ENCODE results near the gene PRRT1B.

The PRRT1B gene

DNA sequence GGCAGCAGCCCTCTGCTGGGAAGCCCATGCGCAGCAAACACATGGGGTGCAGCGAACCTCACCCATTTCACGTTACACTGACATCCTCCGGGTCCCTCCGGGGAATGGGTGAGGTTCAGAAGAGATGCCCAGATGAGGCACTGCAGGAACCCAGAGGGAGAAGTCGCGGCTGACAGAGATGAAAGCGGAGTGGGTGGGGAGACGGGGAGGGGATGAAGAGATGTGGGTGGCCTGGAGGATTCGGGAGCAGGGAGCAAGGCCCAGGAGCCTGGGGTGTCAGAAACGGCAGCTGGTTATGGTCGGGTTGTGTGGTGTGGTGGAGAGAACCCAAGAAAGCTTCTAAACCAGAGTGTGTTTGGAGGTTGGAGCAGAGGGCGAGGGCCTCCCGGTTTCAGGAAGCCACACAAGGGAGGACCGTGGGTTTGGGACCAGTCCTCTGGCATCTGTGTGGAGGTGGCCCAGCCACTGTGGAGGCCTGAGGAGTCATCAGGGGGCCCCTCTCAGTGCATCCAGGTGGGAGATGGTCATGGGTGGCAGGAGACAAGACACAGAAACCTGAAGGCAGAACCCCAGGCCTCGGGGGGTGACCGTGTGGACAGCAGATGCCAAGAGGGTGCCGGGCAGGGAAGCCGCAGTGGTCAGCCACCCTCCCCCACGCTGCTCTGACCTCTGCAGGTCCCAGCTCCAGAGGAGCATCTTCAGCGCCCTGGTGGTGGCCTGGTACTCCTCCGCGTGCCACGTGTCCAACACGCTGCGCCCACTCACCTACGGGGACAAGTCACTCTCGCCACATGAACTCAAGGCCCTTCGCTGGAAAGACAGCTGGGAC lies 22.9 kb upstream of the PRRT1B start:
- H3K36me3 ChIP-seq (ENCODE audit: insufficient read depth, low read length): peaks cover 94% of the 10 kb centered on the region
- 96% methylated on average over 29 of the region's 29 CpGs for WGBS
- no peaks in the 10 kb centered on the region for H3K4me1 ChIP-seq (ENCODE audit: insufficient read depth, low read length)
- H3K27ac ChIP-seq (ENCODE audit: low read depth, low read length): no peak overlapping the region
- H3K9me3 ChIP-seq (ENCODE audit: insufficient read depth, low read depth, low read length): no peaks in the 10 kb centered on the region
- H3K4me3 ChIP-seq (ENCODE audit: low read length): no peak overlapping the region
- no peaks in the 10 kb centered on the region for H3K27me3 ChIP-seq (ENCODE audit: insufficient read depth, low read length)
- no peak overlapping the region for H3K9ac ChIP-seq (ENCODE audit: low read depth, low read length)

DNA sequence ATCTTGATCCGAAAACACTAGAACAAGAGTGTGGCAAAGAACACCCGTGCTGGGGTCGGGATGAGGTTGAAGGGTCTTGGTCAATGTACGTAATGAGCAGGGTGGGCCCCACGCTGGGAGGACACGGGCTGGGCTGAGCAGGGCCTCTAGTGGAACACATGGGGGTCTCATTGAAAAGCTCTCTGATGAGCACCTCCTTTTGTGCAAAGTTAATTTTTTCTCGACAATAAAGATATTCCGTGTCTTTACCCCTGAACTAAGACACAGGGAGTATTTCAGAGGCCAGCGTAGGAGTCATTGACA lies 22.3 kb upstream of the PRRT1B start:
- WGBS: 95% methylated on average over 9 of the region's 9 CpGs
- H3K36me3 ChIP-seq (ENCODE audit: insufficient read depth, low read length): peaks cover 94% of the 10 kb centered on the region
- no peak overlapping the region for H3K9ac ChIP-seq (ENCODE audit: low read depth, low read length)
- no peak overlapping the region for H3K27ac ChIP-seq (ENCODE audit: low read depth, low read length)
- no peaks in the 10 kb centered on the region for H3K27me3 ChIP-seq (ENCODE audit: insufficient read depth, low read length)
- no peak overlapping the region for H3K4me3 ChIP-seq (ENCODE audit: low read length)
- H3K4me1 ChIP-seq (ENCODE audit: insufficient read depth, low read length): no peaks in the 10 kb centered on the region
- no peaks in the 10 kb centered on the region for H3K9me3 ChIP-seq (ENCODE audit: insufficient read depth, low read depth, low read length)

DNA sequence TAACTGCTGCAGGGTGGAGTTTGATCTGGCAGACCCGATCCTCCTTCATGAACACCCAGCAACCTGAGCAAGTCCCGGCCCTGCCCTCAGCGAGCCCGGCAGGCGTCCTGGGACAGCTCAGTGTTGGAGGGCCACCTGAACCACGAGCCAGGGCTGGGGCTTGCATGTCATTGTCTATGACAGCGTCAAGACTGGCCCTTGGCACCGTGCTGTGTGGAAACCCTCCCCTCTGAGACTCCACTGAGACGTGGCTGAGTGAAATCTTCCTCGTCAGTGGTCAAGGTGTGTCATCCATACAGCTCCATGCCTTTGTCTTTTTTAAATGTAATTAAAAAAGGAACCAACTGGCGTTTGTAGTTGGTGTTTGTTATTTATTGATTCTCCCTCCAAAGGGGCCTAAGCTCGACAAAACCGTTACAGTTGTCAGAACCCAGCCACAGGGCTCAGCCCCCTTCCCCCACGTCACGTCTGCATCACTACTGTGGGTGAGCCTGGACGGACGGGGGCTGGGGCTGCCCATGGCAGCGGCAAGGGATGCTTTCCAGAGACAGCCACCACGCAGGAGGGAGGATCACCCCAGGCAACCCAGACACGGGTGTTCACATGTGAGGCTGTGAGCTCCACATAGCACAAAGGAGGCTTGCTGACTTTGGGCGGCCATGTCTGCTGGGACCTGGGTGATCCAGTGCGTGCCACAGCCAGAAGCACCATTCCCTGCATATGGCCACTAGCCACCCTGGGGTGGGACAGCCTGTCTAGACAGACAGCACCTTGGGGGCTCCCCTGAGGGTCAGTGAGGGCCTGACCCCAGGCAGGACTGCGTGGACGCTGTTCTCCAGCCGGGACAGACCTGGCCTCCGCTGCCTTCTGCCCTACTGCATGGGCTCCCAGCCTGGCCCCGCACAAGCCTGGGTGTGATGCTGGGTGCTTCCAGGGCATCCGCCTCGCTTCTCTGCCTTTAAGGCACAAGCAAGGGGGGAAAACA lies 21.6 kb upstream of the PRRT1B start:
- WGBS: 92% methylated on average over 29 of the region's 29 CpGs
- Histone ChIP-seq H3K9me3 (ENCODE audit: insufficient read depth, low read depth, low read length) (no peaks in the 10 kb centered on the region), H3K4me3 (ENCODE audit: low read length) (no peak overlapping the region), H3K9ac (ENCODE audit: low read depth, low read length) (no peak overlapping the region), H3K4me1 (ENCODE audit: insufficient read depth, low read length) (no peaks in the 10 kb centered on the region), H3K27me3 (ENCODE audit: insufficient read depth, low read length) (no peaks in the 10 kb centered on the region), H3K27ac (ENCODE audit: low read depth, low read length) (no peak overlapping the region), H3K36me3 (ENCODE audit: insufficient read depth, low read length) (peaks cover 94% of the 10 kb centered on the region)

DNA sequence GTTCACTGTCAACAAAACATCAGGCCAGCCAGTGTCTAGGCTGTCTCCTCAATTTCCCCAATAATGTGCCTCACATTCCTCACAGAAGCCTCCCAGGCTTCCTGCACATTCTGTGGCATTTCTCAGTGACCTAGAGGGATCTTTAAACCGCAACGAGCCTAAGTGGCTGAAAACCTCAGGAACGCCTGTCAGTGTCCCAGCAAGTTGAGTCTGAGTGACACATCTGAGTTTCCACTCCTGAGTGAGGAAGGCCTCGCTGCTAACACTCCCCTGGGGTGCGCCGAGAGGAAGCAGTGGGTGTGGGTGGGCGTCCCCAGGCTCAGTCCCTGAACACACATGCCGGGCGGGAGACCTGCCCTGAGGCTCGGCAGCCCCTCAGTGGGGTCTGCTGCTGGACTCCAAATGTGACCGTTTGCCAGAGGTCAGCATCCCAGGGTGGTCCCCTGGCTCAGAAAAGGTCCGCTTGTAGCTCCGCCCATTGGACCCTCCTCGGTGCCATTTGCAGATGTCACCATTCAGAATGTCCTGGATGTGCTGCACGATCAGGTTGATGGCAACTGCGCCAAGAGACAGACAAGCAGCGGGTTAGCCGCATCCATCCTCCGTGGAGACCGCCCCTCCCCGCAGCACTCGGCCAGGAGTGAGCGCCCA lies 20.5 kb upstream of the PRRT1B start:
- Histone ChIP-seq H3K9ac (ENCODE audit: low read depth, low read length) (no peak overlapping the region), H3K36me3 (ENCODE audit: insufficient read depth, low read length) (peaks cover 94% of the 10 kb centered on the region), H3K27me3 (ENCODE audit: insufficient read depth, low read length) (no peaks in the 10 kb centered on the region), H3K4me1 (ENCODE audit: insufficient read depth, low read length) (no peaks in the 10 kb centered on the region; the same call in 1 of the 2 replicates), H3K27ac (ENCODE audit: low read depth, low read length) (no peak overlapping the region), H3K4me3 (ENCODE audit: low read length) (no peak overlapping the region), H3K9me3 (ENCODE audit: insufficient read depth, low read depth, low read length) (no peaks in the 10 kb centered on the region)
- 95% methylated on average over 23 of the region's 23 CpGs for whole genome bisulfite sequencing

DNA sequence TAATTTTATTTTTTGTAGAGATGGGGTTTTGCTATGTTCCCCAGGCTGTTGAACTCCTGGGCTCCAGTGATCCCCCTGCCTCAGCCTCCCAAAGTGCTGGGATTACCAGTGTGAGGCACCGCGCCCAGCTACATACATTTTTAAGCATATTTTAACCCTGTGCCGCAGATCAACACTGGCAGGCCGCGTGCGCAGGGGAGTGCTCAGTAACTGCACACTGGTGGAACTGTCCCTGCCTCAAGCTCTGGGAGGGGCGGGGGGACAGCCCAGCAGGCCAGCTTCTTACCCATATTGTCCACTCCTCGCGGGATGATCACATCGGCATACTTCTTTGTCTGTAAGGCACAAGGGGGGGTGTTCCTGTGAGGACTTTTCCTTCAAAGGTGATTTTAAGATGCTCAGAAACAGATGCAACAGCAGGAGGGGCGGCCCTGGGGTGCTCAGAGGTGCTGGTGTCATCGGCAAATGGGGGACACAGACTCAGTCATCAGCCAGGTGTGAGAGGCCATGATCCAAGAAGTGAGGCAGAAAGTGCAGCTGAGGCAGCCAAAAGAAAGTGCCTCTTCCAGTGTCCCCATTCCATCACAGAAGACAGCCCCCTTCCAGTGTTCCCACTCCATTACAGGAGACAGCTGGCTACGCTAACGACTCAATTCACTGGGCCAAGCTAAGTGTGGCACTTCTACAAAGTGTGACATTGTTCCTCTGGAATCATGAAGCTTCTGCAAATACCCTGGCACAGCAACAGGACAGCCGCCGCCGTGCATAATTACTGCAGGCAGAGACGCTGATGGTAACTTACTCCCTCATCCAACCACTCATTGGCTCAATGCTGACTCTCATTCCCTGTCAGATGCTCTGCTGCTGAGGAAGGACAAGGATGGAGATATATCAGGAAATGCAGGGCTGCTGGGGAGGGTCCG lies 19.4 kb upstream of the PRRT1B start:
- H3K27ac ChIP-seq (ENCODE audit: low read depth, low read length): no peak overlapping the region
- no peak overlapping the region for H3K4me3 ChIP-seq (ENCODE audit: low read length)
- H3K27me3 ChIP-seq (ENCODE audit: insufficient read depth, low read length): no peaks in the 10 kb centered on the region
- H3K36me3 ChIP-seq (ENCODE audit: insufficient read depth, low read length): peaks cover 89% of the 10 kb centered on the region
- H3K9me3 ChIP-seq (ENCODE audit: insufficient read depth, low read depth, low read length): no peaks in the 10 kb centered on the region
- H3K4me1 ChIP-seq (ENCODE audit: insufficient read depth, low read length): no peaks in the 10 kb centered on the region; the same call in 1 of the 2 replicates
- 90% methylated on average over 19 of the region's 19 CpGs for WGBS
- no peak overlapping the region for H3K9ac ChIP-seq (ENCODE audit: low read depth, low read length)

DNA sequence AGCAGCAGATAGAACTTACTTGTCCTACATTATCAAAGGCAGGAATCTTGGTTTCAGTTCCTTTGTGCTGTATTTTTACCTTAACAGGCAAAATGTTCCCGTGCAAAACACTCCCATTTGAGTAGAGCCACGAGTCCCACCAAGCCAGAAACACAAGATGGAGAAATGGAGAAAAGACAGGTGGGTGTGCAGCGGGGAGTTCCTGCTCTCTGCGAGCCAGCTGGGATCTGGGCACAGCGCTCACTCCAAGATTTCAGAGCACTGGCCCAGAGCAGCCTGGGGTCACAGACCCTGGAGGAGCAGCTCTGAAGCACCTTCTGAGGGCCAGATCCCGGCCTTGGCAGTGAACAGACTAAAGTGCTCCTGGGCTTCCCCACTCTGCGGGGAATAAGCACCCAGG lies 17.1 kb upstream of the PRRT1B start:
- peaks cover 67% of the 10 kb centered on the region for H3K36me3 ChIP-seq (ENCODE audit: insufficient read depth, low read length)
- no peak overlapping the region for H3K9ac ChIP-seq (ENCODE audit: low read depth, low read length)
- no peak overlapping the region for H3K27ac ChIP-seq (ENCODE audit: low read depth, low read length)
- H3K27me3 ChIP-seq (ENCODE audit: insufficient read depth, low read length): no peaks in the 10 kb centered on the region
- no peaks in the 10 kb centered on the region; the same call in 1 of the 2 replicates for H3K4me1 ChIP-seq (ENCODE audit: insufficient read depth, low read length)
- H3K4me3 ChIP-seq (ENCODE audit: low read length): no peak overlapping the region
- 95% methylated on average over 7 of the region's 7 CpGs for WGBS
- no peaks in the 10 kb centered on the region for H3K9me3 ChIP-seq (ENCODE audit: insufficient read depth, low read depth, low read length)

DNA sequence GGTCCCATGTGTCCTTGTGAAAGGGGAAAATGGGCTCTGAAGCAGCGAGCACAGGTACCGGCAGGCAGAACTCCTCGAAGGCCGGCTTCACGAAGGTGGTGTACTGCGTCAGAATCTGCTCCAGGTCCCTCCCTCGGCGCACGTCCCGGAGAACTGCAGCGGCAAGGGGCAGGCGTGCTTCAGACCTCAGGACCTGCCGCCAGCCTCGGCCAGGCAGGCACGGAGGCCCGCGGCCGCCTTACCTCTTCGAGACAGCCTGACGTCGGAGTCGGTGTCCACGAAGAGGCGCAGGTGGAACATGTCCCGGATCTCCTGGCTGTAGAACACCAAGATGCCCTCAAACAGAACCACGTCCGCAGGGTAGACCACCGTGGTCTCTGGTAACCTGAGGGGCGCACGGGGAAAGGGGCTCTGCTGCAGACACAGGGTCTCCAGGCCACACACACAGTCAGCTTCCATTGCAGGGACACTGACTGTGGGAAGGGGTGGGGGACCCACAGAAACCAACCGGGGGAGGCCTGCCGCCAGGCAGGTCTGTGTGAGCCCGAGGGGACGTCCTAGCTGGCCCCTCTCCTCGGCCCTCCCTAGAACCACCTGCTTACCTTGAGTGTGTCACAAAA lies 16.3 kb upstream of the PRRT1B start:
- Histone ChIP-seq H3K9ac (ENCODE audit: low read depth, low read length) (no peak overlapping the region), H3K36me3 (ENCODE audit: insufficient read depth, low read length) (peaks cover 60% of the 10 kb centered on the region), H3K9me3 (ENCODE audit: insufficient read depth, low read depth, low read length) (no peaks in the 10 kb centered on the region), H3K4me1 (ENCODE audit: insufficient read depth, low read length) (no peaks in the 10 kb centered on the region; the same call in 1 of the 2 replicates), H3K27me3 (ENCODE audit: insufficient read depth, low read length) (no peaks in the 10 kb centered on the region), H3K27ac (ENCODE audit: low read depth, low read length) (no peak overlapping the region), H3K4me3 (ENCODE audit: low read length) (no peak overlapping the region)
- 96% methylated on average over 35 of the region's 35 CpGs for WGBS

DNA sequence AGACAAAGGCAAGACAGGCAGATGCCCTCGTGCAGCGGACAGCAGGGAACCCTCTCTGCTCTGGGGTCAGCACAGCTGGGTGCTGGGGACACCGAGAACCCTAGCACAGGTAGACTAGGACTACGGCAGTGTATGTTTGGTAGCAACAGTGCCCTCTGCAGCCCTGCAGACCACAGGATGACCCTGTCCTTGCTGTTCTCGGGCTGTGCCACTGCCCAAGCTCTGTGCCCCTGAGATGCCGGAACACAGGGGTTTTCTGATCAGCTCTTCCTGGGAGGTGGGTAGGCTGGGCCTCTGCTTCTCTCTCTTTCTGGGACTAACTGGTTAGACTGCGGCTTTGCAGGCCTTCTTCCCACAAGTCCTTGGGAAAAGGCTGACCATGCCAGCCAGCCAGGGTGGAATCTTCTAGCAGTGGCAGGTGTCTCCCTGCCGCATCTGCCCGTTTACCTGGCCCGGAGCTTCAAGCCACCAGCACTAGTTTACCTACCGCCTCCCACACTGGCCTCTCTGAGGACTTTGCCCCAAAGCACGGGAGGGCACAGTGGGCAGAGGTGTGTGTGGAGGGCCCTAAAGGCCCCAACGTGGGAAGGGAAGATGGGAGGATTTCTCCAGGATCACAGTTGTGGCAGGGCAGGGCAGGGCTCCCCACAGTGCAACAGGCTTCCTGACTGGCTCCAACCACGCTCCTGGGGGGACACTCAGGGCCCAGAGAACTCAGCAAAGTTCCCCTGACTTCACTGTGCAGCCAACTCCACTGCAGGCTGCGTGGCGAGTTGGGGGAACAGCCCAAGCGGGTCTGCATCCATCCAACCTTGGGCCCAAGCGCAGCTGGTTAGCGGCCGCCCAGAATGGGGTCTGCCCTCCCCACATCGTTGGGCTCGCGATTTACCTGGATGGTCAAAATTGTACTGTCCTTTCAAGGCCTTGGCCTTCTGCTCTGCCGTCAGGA lies 15.5 kb upstream of the PRRT1B start:
- no peaks in the 10 kb centered on the region for H3K9me3 ChIP-seq (ENCODE audit: insufficient read depth, low read depth, low read length)
- no peaks in the 10 kb centered on the region for H3K27me3 ChIP-seq (ENCODE audit: insufficient read depth, low read length)
- WGBS: 68% methylated on average over 24 of the region's 24 CpGs
- H3K9ac ChIP-seq (ENCODE audit: low read depth, low read length): peak overlapping the region; percentile 71
- no peak overlapping the region for H3K27ac ChIP-seq (ENCODE audit: low read depth, low read length)
- H3K4me3 ChIP-seq (ENCODE audit: low read length): peak overlapping the region; percentile 75
- peaks cover 51% of the 10 kb centered on the region for H3K36me3 ChIP-seq (ENCODE audit: insufficient read depth, low read length)
- no peaks in the 10 kb centered on the region; the same call in 1 of the 2 replicates for H3K4me1 ChIP-seq (ENCODE audit: insufficient read depth, low read length)

DNA sequence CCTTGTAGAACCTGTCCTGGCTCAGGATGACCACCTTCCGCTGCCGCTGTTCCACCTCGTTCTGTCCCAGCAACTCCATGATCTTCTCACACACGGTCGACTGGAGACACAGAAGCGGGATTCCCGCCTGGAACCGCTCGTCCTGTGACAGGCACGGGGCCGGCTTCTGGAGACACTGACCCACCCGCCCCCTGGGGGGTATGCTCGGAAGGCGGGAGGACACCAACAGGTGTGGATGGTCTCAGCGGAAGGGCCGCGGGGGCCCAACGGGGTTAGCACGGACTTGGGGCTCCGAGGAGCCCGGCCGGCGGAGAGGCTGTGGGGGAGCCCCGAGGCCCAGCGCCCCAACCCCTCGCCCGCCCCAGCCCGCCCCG lies 14.8 kb upstream of the PRRT1B start:
- Histone ChIP-seq H3K4me1 (ENCODE audit: insufficient read depth, low read length) (no peaks in the 10 kb centered on the region; the same call in 1 of the 2 replicates), H3K27ac (ENCODE audit: low read depth, low read length) (no peak overlapping the region), H3K27me3 (ENCODE audit: insufficient read depth, low read length) (no peaks in the 10 kb centered on the region), H3K9ac (ENCODE audit: low read depth, low read length) (peak overlapping the region; percentile 71), H3K4me3 (ENCODE audit: low read length) (peak overlapping the region; percentile 75), H3K9me3 (ENCODE audit: insufficient read depth, low read depth, low read length) (no peaks in the 10 kb centered on the region), H3K36me3 (ENCODE audit: insufficient read depth, low read length) (peaks cover 45% of the 10 kb centered on the region)
- WGBS: 2% methylated on average over 29 of the region's 29 CpGs
